ENCODE data around the gene ZNF717. TPM values are rescaled to one million over a fixed set of nuclear protein-coding genes. Genes with fewer than 3 reads are reported as not detected.

ZNF717 gene
- total RNA-seq, 2 donors from 2014 or later: 8.6 to 17.6 TPM

GRCh38 chr3:75727985-75728384 lies 57.4 kb downstream of the ZNF717 start:
- Histone ChIP-seq H3K36me3 (replicated peaks in 1 of 2; ENCODE audit: insufficient read depth in 1 of 2, low read depth in 2 of 2) (peaks cover 0 to 4% of the 10 kb centered on the region in 2 donors), H3K4me1 (no peaks in the 10 kb centered on the region), H3K27ac (no peak overlapping the region), H3K4me3 (no peak overlapping the region), H3K27me3 (no peaks in the 10 kb centered on the region), H3K9me3 (peaks cover 0 to 75% (median 0%) of the 10 kb centered on the region in 3 donors)
- DNase-seq (no peak), ATAC-seq (no peak)
- TF ChIP-seq CTCF (IDR thresholded peaks at IDR 0.05) (no peak), POLR2A (IDR thresholded peaks at IDR 0.05) (no peak)
- intact Hi-C loops (cut with DNase I): no loop called here
- 87 to 94% methylated on average over 2 of the region's 2 CpGs for WGBS, 2 donors

DNA sequence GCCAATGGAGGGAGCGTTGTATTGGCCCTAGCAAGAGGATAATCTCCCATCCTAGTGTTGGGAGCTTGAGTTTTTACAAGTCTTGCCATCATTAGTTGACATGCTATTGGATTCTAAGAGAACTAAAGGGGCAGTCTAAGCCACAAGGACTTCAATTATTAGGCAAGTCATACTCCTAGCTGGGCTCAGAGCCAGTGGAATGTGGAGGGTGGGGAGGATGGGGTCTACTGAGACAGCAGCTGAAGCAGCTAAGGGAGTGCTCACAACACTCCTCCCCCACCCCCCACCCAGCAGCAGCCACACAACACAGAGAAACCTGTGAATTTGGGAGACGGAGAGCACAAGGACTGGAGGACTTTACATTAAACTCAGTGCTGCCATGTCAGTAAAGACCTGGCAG lies 93.3 kb downstream of the ZNF717 start:
- H3K27ac ChIP-seq: no peak overlapping the region
- H3K9me3 ChIP-seq: peaks cover 0 to 2% (median 0%) of the 10 kb centered on the region in 3 donors
- DNase-seq (no peak), ATAC-seq (no peak)
- H3K36me3 ChIP-seq (replicated peaks in 1 of 2; ENCODE audit: insufficient read depth in 1 of 2, low read depth in 2 of 2): no peaks in the 10 kb centered on the region
- no peaks in the 10 kb centered on the region for H3K4me1 ChIP-seq
- H3K4me3 ChIP-seq: no peak overlapping the region
- H3K27me3 ChIP-seq: no peaks in the 10 kb centered on the region
- TF ChIP-seq CTCF (IDR thresholded peaks at IDR 0.05) (no peak), POLR2A (IDR thresholded peaks at IDR 0.05) (no peak)
- WGBS, 2 donors: 50 to 82% methylated on average over 2 of the region's 2 CpGs
- intact Hi-C loops (cut with DNase I): no loop called here

DNA sequence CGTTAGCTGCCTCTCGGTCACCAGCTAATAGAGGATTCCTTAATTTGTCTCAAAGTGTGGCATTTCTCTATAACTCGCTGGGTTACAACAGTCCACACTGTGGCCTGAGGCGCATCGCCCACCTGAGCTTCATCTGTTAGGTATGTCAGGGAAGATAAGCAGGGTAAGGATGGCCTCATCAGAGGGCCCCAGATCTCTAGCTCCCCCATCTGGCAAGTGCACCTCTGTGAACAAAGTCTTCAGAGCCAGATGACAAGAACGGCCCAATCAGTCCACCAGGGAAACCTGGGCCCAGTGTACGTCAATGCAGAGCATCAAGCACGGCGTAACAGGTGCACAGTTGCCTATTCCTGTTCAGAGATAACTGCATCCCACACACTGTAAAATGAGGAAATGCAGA lies 98.0 kb downstream of the ZNF717 start:
- intact Hi-C loops (cut with DNase I): no loop called here
- WGBS, 2 donors: 73 to 94% methylated on average over 9 of the region's 9 CpGs
- Histone ChIP-seq H3K27me3 (no peaks in the 10 kb centered on the region), H3K36me3 (replicated peaks in 1 of 2; ENCODE audit: insufficient read depth in 1 of 2, low read depth in 2 of 2) (no peaks in the 10 kb centered on the region), H3K9me3 (no peaks in the 10 kb centered on the region), H3K4me1 (no peaks in the 10 kb centered on the region), H3K4me3 (no peak overlapping the region), H3K27ac (no peak overlapping the region)
- TF ChIP-seq POLR2A (IDR thresholded peaks at IDR 0.05): no peak
- TF ChIP-seq CTCF (IDR thresholded peaks at IDR 0.05): no peak
- DNase-seq (no peak), ATAC-seq (no peak)

Small RNAs within 50 kb of the gene (microRNA-seq; reads per million reads assigned to microRNA genes)
- gene MIR4273 (ENCODE audit: borderline number of aligned reads in 2 of 2, borderline replicate concordance in 2 of 2): 0 reads per million in 2 donors

Small RNAs within 50 kb of the gene (small RNA-seq; reads per million reads assigned to genes)
- gene MIR4273: not detected

Other genes with a start within 250 kb of the ZNF717 start
- not detected for gene FRG2C, start 121.2 kb downstream of the ZNF717 start, total RNA-seq

Measured in body of pancreas (tissue), 4 donors.